Endodermal cell (in vitro differentiated cells): Measurements from ENCODE around the gene FNDC8. TPM values are rescaled to one million over a fixed set of nuclear protein-coding genes. Genes with fewer than 3 reads are reported as not detected.

Source experiments
- DNase-seq: peaks from one replicate; pipeline ENCODE4 v3.0.0-alpha.2; 2017
- H3K27ac ChIP-seq: 2 replicates; pipeline ENCODE4 v1.5.1; 2013; ENCODE audit warnings: mild to moderate bottlenecking, low read depth, low read length, moderate library complexity
- H3K27me3 ChIP-seq: 2 replicates; pipeline ENCODE4 v1.6.1; 2013; ENCODE audit warnings: mild to moderate bottlenecking, low read length, moderate library complexity; ENCODE audit not compliant: insufficient read depth, control insufficient read depth, poor library complexity, severe bottlenecking
- H3K36me3 ChIP-seq: 2 replicates; pipeline ENCODE4 v1.7.0; 2013; ENCODE audit warnings: mild to moderate bottlenecking, low read length, moderate library complexity; ENCODE audit not compliant: control insufficient read depth, insufficient read depth
- H3K4me1 ChIP-seq: one replicate; pipeline ENCODE4 v1.7.0; 2013; ENCODE audit warnings: low read length; ENCODE audit not compliant: control insufficient read depth, insufficient read depth
- H3K4me3 ChIP-seq: 2 replicates; pipeline ENCODE4 v1.5.1; 2013; ENCODE audit warnings: mild to moderate bottlenecking, low read length, moderate library complexity
- H3K9ac ChIP-seq: 2 replicates; pipeline ENCODE4 v1.6.1; 2013; ENCODE audit warnings: mild to moderate bottlenecking, low read length, moderate library complexity; ENCODE audit not compliant: poor library complexity, severe bottlenecking; ENCODE audit errors: extremely low read depth
- H3K9me3 ChIP-seq: 2 replicates; pipeline ENCODE4 v1.6.1; 2013; ENCODE audit warnings: mild to moderate bottlenecking, low read length, moderate library complexity; ENCODE audit not compliant: control insufficient read depth
- H3K27ac Mint-ChIP-seq: 2 replicates; pipeline ENCODE4 v1.8.0; 2020; ENCODE audit warnings: mixed read lengths
- H3K27me3 Mint-ChIP-seq: 2 replicates; pipeline ENCODE4 v1.8.0; 2021; ENCODE audit warnings: mild to moderate bottlenecking, mixed read lengths; ENCODE audit not compliant: insufficient read depth
- H3K36me3 Mint-ChIP-seq: 2 replicates; pipeline ENCODE4 v1.8.0; 2020; ENCODE audit warnings: low read depth, mixed read lengths
- H3K4me1 Mint-ChIP-seq: 2 replicates; pipeline ENCODE4 v1.8.0; 2020; ENCODE audit warnings: mixed read lengths
- H3K4me3 Mint-ChIP-seq: 2 replicates; pipeline ENCODE4 v1.8.0; 2020; ENCODE audit warnings: mild to moderate bottlenecking, moderate library complexity, mixed read lengths
- H3K9me3 Mint-ChIP-seq: 2 replicates; pipeline ENCODE4 v1.8.0; 2020; ENCODE audit warnings: mild to moderate bottlenecking, mixed read lengths
- WGBS, 2 experiments: methylation state at CpG; one replicate each; pipeline versions ENCODE4 v1.1.5 to v1.1.7; 2013; ENCODE audit warnings: missing lambda C conversion rate in 2 of 2, mixed read lengths in 1 of 2; ENCODE audit not compliant: insufficient coverage in 1 of 2, insufficient read length in 1 of 2; 5-methylcytosine and 5-hydroxymethylcytosine counted together
- total RNA-seq, 2 donors: library from RNA; stranded (reverse); fragmentation: NEBNext Ultra II Directional in 1 of 2; extraction: Animal tissue kit (Norgen Biotek cat#: 25700) in 1 of 2; gene quantifications; 2 replicates in 1 of 2; 3 replicates in 1 of 2; pipeline ENCODE4 v1.2.1, GENCODE V29; 2021
- TF ChIP-seq, protein P1 (sequence below): fragments of 200-600 bp; sonication (generic); conservative IDR thresholded peaks from 2 replicates; pipeline ENCODE4 v1.5.0; 2021; ENCODE audit warnings: antibody characterized with exemption, mild to moderate bottlenecking

The FNDC8 gene
- total RNA-seq, 2 donors from 2014 or later, result not detected

DNA sequence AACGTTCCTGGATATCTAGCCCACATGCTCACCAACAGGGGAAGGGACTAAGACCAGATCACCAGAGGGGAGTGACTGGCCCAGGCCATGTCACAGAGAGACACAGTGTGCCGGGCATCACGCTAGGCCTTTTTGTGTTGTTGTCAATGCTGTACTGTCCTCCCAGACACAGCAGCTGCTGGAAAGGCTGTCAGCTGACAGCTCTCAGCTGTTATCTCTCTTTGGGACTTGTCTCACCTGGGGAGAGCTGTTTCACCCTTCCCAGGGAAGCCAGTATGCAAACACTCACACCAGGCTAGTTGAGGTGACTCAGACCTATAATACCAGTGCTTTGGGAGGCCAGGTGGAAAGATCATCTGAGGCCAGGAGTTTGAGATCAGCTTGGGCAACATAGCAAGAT is 45.6 kb downstream of the FNDC8 start:
- Mint-ChIP-seq H3K4me1 (no peaks in the 10 kb centered on the region), H3K27ac (no peak overlapping the region), H3K36me3 (no peaks in the 10 kb centered on the region), H3K4me3 (no peak overlapping the region), H3K9me3 (no peaks in the 10 kb centered on the region), H3K27me3 (no peaks in the 10 kb centered on the region)
- no peaks in the 10 kb centered on the region for H3K4me1 ChIP-seq
- TF ChIP-seq, protein P1, sequence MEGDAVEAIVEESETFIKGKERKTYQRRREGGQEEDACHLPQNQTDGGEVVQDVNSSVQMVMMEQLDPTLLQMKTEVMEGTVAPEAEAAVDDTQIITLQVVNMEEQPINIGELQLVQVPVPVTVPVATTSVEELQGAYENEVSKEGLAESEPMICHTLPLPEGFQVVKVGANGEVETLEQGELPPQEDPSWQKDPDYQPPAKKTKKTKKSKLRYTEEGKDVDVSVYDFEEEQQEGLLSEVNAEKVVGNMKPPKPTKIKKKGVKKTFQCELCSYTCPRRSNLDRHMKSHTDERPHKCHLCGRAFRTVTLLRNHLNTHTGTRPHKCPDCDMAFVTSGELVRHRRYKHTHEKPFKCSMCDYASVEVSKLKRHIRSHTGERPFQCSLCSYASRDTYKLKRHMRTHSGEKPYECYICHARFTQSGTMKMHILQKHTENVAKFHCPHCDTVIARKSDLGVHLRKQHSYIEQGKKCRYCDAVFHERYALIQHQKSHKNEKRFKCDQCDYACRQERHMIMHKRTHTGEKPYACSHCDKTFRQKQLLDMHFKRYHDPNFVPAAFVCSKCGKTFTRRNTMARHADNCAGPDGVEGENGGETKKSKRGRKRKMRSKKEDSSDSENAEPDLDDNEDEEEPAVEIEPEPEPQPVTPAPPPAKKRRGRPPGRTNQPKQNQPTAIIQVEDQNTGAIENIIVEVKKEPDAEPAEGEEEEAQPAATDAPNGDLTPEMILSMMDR, result no peak
- no peak overlapping the region for H3K4me3 ChIP-seq
- H3K9ac ChIP-seq, result no peak overlapping the region
- 70 to 75% methylated on average over 3 of the region's 3 CpGs for WGBS, 2 experiments
- H3K27me3 ChIP-seq, result no peaks in the 10 kb centered on the region
- DNase-seq, result peak; percentile 65
- no peak overlapping the region for H3K27ac ChIP-seq
- no peaks in the 10 kb centered on the region for H3K9me3 ChIP-seq
- H3K36me3 ChIP-seq, result no peaks in the 10 kb centered on the region

DNA sequence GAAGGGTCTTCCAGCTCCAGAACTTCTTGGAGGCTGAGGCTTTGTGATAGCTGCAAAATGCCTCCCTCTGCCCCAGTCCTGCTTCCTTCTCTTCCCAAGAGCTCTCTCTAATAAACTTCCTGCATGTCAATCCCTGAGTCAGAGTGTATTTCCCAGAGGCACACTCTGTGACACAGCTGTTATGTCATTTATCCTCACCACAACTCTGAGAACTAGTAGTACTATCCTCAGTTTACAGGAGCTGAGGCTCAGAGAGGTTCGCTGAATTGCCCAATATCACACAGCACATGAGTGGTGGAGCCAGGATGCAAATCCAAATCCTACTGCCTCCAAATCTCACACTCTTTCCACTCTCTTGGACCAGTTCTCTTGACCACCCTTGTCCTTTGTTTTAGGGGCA is 46.3 kb downstream of the FNDC8 start:
- Mint-ChIP-seq H3K27me3 (no peaks in the 10 kb centered on the region), H3K4me3 (no peak overlapping the region), H3K9me3 (no peaks in the 10 kb centered on the region), H3K36me3 (no peaks in the 10 kb centered on the region), H3K4me1 (no peaks in the 10 kb centered on the region), H3K27ac (no peak overlapping the region)
- DNase-seq, result no peak
- Histone ChIP-seq H3K9me3 (no peaks in the 10 kb centered on the region), H3K27me3 (no peaks in the 10 kb centered on the region), H3K27ac (no peak overlapping the region), H3K9ac (no peak overlapping the region), H3K36me3 (no peaks in the 10 kb centered on the region), H3K4me1 (no peaks in the 10 kb centered on the region), H3K4me3 (no peak overlapping the region)
- TF ChIP-seq, protein P1, result no peak
- 96% methylated on average over 1 of the region's 1 CpG; no CpG with 5 or more reads in 1 of the 2 experiments for WGBS, 2 experiments

DNA sequence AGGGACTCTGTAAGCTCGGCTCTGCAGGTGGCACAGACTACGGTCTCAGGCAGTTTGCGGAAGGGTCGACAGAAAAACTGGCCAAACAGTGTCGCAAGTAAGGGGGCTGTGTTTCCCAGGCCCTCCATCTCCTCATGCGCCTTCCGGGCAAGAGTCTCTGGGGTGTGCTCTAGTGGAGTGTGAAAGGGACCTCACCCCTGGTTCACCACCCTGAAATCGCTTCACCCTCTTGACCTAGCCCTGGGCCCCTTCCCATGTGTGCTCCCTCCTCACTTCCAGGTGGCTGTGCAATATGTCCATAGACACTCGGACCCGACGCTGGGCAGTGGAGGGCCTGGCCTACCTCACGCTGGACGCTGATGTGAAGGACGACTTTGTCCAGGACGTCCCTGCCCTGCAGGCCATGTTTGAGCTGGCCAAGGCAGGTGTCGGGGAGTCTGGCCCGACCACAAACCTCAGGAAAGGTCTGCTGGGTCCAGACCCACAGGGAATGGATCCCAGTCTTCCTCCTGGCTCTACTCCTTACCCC is 48.5 kb downstream of the FNDC8 start:
- H3K9ac ChIP-seq, result no peak overlapping the region
- H3K36me3 Mint-ChIP-seq, result no peaks in the 10 kb centered on the region
- peaks cover 4% of the 10 kb centered on the region for H3K27me3 Mint-ChIP-seq
- 92 to 98% methylated on average over 12 to 17 of the region's 17 CpGs for WGBS, 2 experiments
- H3K27ac Mint-ChIP-seq, result no peak overlapping the region
- H3K4me3 Mint-ChIP-seq, result no peak overlapping the region
- H3K4me3 ChIP-seq, result no peak overlapping the region
- no peaks in the 10 kb centered on the region for H3K36me3 ChIP-seq
- no peaks in the 10 kb centered on the region for H3K4me1 ChIP-seq
- no peaks in the 10 kb centered on the region for H3K4me1 Mint-ChIP-seq
- H3K27ac ChIP-seq, result no peak overlapping the region
- no peaks in the 10 kb centered on the region for H3K27me3 ChIP-seq
- TF ChIP-seq, protein P1, result no peak
- no peaks in the 10 kb centered on the region for H3K9me3 Mint-ChIP-seq
- DNase-seq, result no peak
- H3K9me3 ChIP-seq, result no peaks in the 10 kb centered on the region
